HEK293 (cell line): ENCODE data around the gene SERTAD1.

Source experiments
- ZBTB26 ChIP-seq: fragments of 450-650 bp; formaldehyde crosslinking; optimal IDR thresholded peaks from 2 replicates; pipeline ENCODE3; 2016; ENCODE audit warnings: missing biosample characterization, mild to moderate bottlenecking, missing genetic modification characterization
- ZFHX2 ChIP-seq: fragments of 450-650 bp; formaldehyde crosslinking; conservative IDR thresholded peaks from 2 replicates; pipeline ENCODE4 v1.5.1; 2016; ENCODE audit warnings: missing biosample characterization, missing genetic modification characterization
- ZNF138 ChIP-seq: fragments of 450-650 bp; formaldehyde crosslinking; IDR thresholded peaks from 2 replicates; pipeline ENCODE4 v1.5.1; 2016; ENCODE audit warnings: missing biosample characterization, missing genetic modification characterization, borderline replicate concordance
- ZNF548 ChIP-seq: fragments of 450-650 bp; formaldehyde crosslinking; IDR thresholded peaks from 2 replicates; pipeline ENCODE4 v1.5.1; 2016; ENCODE audit warnings: missing biosample characterization, missing genetic modification characterization
- TF ChIP-seq, protein P1 (sequence below): fragments of 450-650 bp; formaldehyde crosslinking; IDR thresholded peaks from 2 replicates; pipeline ENCODE4 v1.5.1; 2016; ENCODE audit warnings: missing biosample characterization, missing genetic modification characterization
- TF ChIP-seq, protein P2 (sequence below): fragments of 450-650 bp; formaldehyde crosslinking; IDR thresholded peaks from 2 replicates; pipeline ENCODE4 v1.5.1; 2016; ENCODE audit warnings: missing biosample characterization, missing genetic modification characterization

GRCh38 chr19:40379446-40380198, 46.2 kb downstream of the SERTAD1 start:
- no peak for TF ChIP-seq ZNF548 (tag by site-specific recombination)
- TF ChIP-seq, protein P1, sequence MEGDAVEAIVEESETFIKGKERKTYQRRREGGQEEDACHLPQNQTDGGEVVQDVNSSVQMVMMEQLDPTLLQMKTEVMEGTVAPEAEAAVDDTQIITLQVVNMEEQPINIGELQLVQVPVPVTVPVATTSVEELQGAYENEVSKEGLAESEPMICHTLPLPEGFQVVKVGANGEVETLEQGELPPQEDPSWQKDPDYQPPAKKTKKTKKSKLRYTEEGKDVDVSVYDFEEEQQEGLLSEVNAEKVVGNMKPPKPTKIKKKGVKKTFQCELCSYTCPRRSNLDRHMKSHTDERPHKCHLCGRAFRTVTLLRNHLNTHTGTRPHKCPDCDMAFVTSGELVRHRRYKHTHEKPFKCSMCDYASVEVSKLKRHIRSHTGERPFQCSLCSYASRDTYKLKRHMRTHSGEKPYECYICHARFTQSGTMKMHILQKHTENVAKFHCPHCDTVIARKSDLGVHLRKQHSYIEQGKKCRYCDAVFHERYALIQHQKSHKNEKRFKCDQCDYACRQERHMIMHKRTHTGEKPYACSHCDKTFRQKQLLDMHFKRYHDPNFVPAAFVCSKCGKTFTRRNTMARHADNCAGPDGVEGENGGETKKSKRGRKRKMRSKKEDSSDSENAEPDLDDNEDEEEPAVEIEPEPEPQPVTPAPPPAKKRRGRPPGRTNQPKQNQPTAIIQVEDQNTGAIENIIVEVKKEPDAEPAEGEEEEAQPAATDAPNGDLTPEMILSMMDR (tag by site-specific recombination) = no peak
- TF ChIP-seq, protein P2, sequence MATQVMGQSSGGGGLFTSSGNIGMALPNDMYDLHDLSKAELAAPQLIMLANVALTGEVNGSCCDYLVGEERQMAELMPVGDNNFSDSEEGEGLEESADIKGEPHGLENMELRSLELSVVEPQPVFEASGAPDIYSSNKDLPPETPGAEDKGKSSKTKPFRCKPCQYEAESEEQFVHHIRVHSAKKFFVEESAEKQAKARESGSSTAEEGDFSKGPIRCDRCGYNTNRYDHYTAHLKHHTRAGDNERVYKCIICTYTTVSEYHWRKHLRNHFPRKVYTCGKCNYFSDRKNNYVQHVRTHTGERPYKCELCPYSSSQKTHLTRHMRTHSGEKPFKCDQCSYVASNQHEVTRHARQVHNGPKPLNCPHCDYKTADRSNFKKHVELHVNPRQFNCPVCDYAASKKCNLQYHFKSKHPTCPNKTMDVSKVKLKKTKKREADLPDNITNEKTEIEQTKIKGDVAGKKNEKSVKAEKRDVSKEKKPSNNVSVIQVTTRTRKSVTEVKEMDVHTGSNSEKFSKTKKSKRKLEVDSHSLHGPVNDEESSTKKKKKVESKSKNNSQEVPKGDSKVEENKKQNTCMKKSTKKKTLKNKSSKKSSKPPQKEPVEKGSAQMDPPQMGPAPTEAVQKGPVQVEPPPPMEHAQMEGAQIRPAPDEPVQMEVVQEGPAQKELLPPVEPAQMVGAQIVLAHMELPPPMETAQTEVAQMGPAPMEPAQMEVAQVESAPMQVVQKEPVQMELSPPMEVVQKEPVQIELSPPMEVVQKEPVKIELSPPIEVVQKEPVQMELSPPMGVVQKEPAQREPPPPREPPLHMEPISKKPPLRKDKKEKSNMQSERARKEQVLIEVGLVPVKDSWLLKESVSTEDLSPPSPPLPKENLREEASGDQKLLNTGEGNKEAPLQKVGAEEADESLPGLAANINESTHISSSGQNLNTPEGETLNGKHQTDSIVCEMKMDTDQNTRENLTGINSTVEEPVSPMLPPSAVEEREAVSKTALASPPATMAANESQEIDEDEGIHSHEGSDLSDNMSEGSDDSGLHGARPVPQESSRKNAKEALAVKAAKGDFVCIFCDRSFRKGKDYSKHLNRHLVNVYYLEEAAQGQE (tag by site-specific recombination) = no peak
- TF ChIP-seq ZBTB26 (tag by site-specific recombination) = no peak
- TF ChIP-seq ZNF138 (tag by site-specific recombination) = no peak
- TF ChIP-seq ZFHX2 (tag by site-specific recombination) = no peak
